Transverse colon (tissue), 3 donors: ENCODE measurements around the gene EMC9.

ENCODE experiments used
- CTCF ChIP-seq, 5 experiments: fragments of 200-600 bp in 3 of 5; fragments of 450-650 bp in 2 of 5; sonication (generic) in 3 of 5; IDR thresholded peaks; 1 replicate in 2 of 5; 2 replicates in 3 of 5; pipeline ENCODE4 v1.5.1; 2016 to 2017; ENCODE audit warnings: antibody characterized with exemption in 5 of 5, inconsistent platforms in 3 of 5, mild to moderate bottlenecking in 2 of 5, moderate library complexity in 1 of 5
- EP300 ChIP-seq: sonication (generic); formaldehyde crosslinking; IDR thresholded peaks from one replicate; pipeline ENCODE4 v1.6.1; 2017; ENCODE audit warnings: antibody characterized with exemption, low read depth
- POLR2A ChIP-seq: fragments of 450-650 bp; IDR thresholded peaks from one replicate; pipeline ENCODE4 v1.6.1; 2016; ENCODE audit warnings: antibody characterized with exemption, mild to moderate bottlenecking, moderate library complexity

GRCh38 chr14:24132976-24133375 lies 8.4 kb downstream of the EMC9 start:
- TF ChIP-seq EP300 (no peak), POLR2A (no peak), CTCF (IDR thresholded peaks at IDR 0.05) (no peak)
